Measurements from ENCODE around the gene SF3B6.
"Not testable (repeated sequence)": the region's sequence is repeated elsewhere in the genome, so short reads cannot be mapped to it uniquely, and the experiment has no call there.

Gene SF3B6

GRCh38 chr2:24050041-24050979 is 25.8 kb downstream of the SF3B6 start:
- no peak for DNase-seq

- DNase-seq, result peak; percentile 4 to 53
Observed at GRCh38 chr2:24049485-24050021, 26.6 kb downstream of the SF3B6 start, which contains the start of gene FKBP1B. FKBP1B (plus strand) TSS chr2:24049741; CDS start chr2:24049850, 109 bp downstream.

- DNase-seq, result no peak
Observed at GRCh38 chr2:24048769-24049484, 27.2 kb downstream of the SF3B6 start.

GRCh38 chr2:24047703-24048033 is 28.5 kb downstream of the SF3B6 start:
- DNase-seq, result no peak

- DNase-seq, result peak; percentile 87 to 97
Observed at GRCh38 chr2:24046930-24047702, 29.0 kb downstream of the SF3B6 start, which contains the start of gene WDCP. WDCP (minus strand) TSS chr2:24047391; CDS start chr2:24039494, 7,897 bp downstream.

- DNase-seq, result no peak
Observed at GRCh38 chr2:24046599-24046929, 29.6 kb downstream of the SF3B6 start.

GRCh38 chr2:24045511-24046508 is 30.3 kb downstream of the SF3B6 start:
- no peak for DNase-seq

GRCh38 chr2:24043133-24043532 is 33.0 kb downstream of the SF3B6 start:
- DNase-seq, result not testable (repeated sequence)

GRCh38 chr2:24040511-24040910 is 35.6 kb downstream of the SF3B6 start:
- DNase-seq, result no peak

GRCh38 chr2:24038786-24039499 is 37.2 kb downstream of the SF3B6 start:
- DNase-seq, result no peak

- DNase-seq, result no peak
Observed at GRCh38 chr2:24026233-24026632, 49.9 kb downstream of the SF3B6 start.

GRCh38 chr2:24024996-24025663 is 51.0 kb downstream of the SF3B6 start:
- DNase-seq, result no peak

GRCh38 chr2:24024018-24024417 is 52.1 kb downstream of the SF3B6 start:
- no peak for DNase-seq

GRCh38 chr2:24022975-24023575 is 53.1 kb downstream of the SF3B6 start:
- no peak for DNase-seq

GRCh38 chr2:24022324-24022974 is 53.7 kb downstream of the SF3B6 start:
- DNase-seq, result no peak

- DNase-seq, result no peak
Observed at GRCh38 chr2:24021122-24021998, 54.8 kb downstream of the SF3B6 start.

- no peak for DNase-seq
Observed at GRCh38 chr2:24020244-24020643, 55.9 kb downstream of the SF3B6 start.

- no peak for DNase-seq
Observed at GRCh38 chr2:24019729-24020128, 56.4 kb downstream of the SF3B6 start.

Measured in cerebellar nuclear complex (tissue), 1 donor.